Thymus (tissue), 14 donors: Measurements from ENCODE around the gene NUBP2. TPM values are rescaled to one million over a fixed set of nuclear protein-coding genes. Genes with fewer than 3 reads are reported as not detected.

Source experiments
- DNase-seq, 9 donors: peaks; one replicate each; pipeline ENCODE4 v3.0.0-alpha.2; 2013; ENCODE audit warnings: low spot score in 9 of 9, low read depth in 6 of 9, missing footprints in 1 of 9
- H3K27ac ChIP-seq, 2 donors: one replicate each; pipeline ENCODE4 v1.5.1; 2013; ENCODE audit warnings: control low read depth in 1 of 2, low read depth in 1 of 2, low read length in 1 of 2, mild to moderate bottlenecking in 1 of 2, moderate library complexity in 1 of 2
- H3K27me3 ChIP-seq, 2 donors: one replicate each; pipeline ENCODE4 v1.5.1; 2013; ENCODE audit warnings: low read length in 1 of 2; ENCODE audit not compliant: control insufficient read depth in 2 of 2, insufficient read depth in 1 of 2
- H3K36me3 ChIP-seq, 2 donors: one replicate each; pipeline ENCODE4 v1.5.1; 2013; ENCODE audit warnings: low read length in 1 of 2, mild to moderate bottlenecking in 1 of 2, moderate library complexity in 1 of 2; ENCODE audit not compliant: control insufficient read depth in 2 of 2, insufficient read depth in 2 of 2
- H3K4me1 ChIP-seq, 2 donors: one replicate each; pipeline ENCODE4 v1.5.1; 2013; ENCODE audit warnings: low read length in 2 of 2; ENCODE audit not compliant: control insufficient read depth in 2 of 2, insufficient read depth in 2 of 2
- H3K4me3 ChIP-seq, 2 donors: one replicate each; pipeline ENCODE4 v1.5.1; 2013; ENCODE audit warnings: low read length in 2 of 2, control low read depth in 1 of 2, mild to moderate bottlenecking in 1 of 2
- H3K9me3 ChIP-seq, 2 donors: one replicate each; pipeline ENCODE4 v1.5.1; 2013; ENCODE audit warnings: low read length in 1 of 2, mild to moderate bottlenecking in 1 of 2; ENCODE audit not compliant: control insufficient read depth in 2 of 2, insufficient read depth in 1 of 2
- WGBS: extraction: QIAGEN DNeasy Blood & Tissue Kit; methylation state at CpG from one replicate; pipeline ENCODE4 v1.1.7; 2013; 5-methylcytosine and 5-hydroxymethylcytosine counted together
- long read RNA-seq, 10 donors: transcript quantifications; one replicate each; lab custom pipeline, GENCODE V29; 2026
- polyA plus RNA-seq: library from polyadenylated mRNA; stranded (reverse); fragments of 200-250 nt; gene quantifications from one replicate; pipeline ENCODE4 v1.2.3, GENCODE V29; 2013
- total RNA-seq: library from RNA; stranded (reverse); fragments of 120-200 nt; gene quantifications from one replicate; pipeline ENCODE4 v1.2.4, GENCODE V29; 2013
- donor health status: healthy.

The NUBP2 gene
- total RNA-seq (73.9 TPM), polyA plus RNA-seq (80.6 TPM)
- long read RNA-seq, donor 1, partial matches to known transcripts = 0 of 1 reads
- long read RNA-seq, donor 1, other reads (novel, unspliced or antisense) = 0 of 1 reads
- long read RNA-seq, donor 2 = 0 reads
- long read RNA-seq, donor 3, transcript NUBP2-215 (6 exons, 1,173 nt) = minor isoform, 13 of 39 reads
- long read RNA-seq, donor 3, transcript NUBP2-201 (7 exons, 1,413 nt) = major isoform, 24 of 39 reads
- long read RNA-seq, donor 3, partial matches to known transcripts = 0 of 39 reads
- long read RNA-seq, donor 3, other reads (novel, unspliced or antisense) = 0 of 39 reads
- long read RNA-seq, donor 4, transcript NUBP2-201 (7 exons, 1,413 nt) = major isoform, 7 of 15 reads
- long read RNA-seq, donor 4, transcript NUBP2-215 (6 exons, 1,173 nt) = major isoform, 7 of 15 reads
- long read RNA-seq, donor 4, partial matches to known transcripts = 0 of 15 reads
- long read RNA-seq, donor 4, other reads (novel, unspliced or antisense) = 0 of 15 reads
- long read RNA-seq, donor 5, transcript NUBP2-201 (7 exons, 1,413 nt) = major isoform, 30 of 43 reads
- long read RNA-seq, donor 5, transcript NUBP2-215 (6 exons, 1,173 nt) = minor isoform, 8 of 43 reads
- long read RNA-seq, donor 5, partial matches to known transcripts = 0 of 43 reads
- long read RNA-seq, donor 5, other reads (novel, unspliced or antisense) = 0 of 43 reads
- long read RNA-seq, donor 6, transcript NUBP2-201 (7 exons, 1,413 nt) = major isoform, 18 of 35 reads
- long read RNA-seq, donor 6, transcript NUBP2-215 (6 exons, 1,173 nt) = minor isoform, 12 of 35 reads
- long read RNA-seq, donor 6, partial matches to known transcripts = 0 of 35 reads
- long read RNA-seq, donor 6, other reads (novel, unspliced or antisense) = 0 of 35 reads
- long read RNA-seq, donor 7, transcript NUBP2-215 (6 exons, 1,173 nt) = minor isoform, 7 of 23 reads
- long read RNA-seq, donor 7, transcript NUBP2-201 (7 exons, 1,413 nt) = major isoform, 14 of 23 reads
- long read RNA-seq, donor 7, partial matches to known transcripts = 0 of 23 reads
- long read RNA-seq, donor 7, other reads (novel, unspliced or antisense) = 0 of 23 reads
- long read RNA-seq, donor 8, transcript NUBP2-201 (7 exons, 1,413 nt) = major isoform, 7 of 17 reads
- long read RNA-seq, donor 8, transcript NUBP2-215 (6 exons, 1,173 nt) = minor isoform, 5 of 17 reads
- long read RNA-seq, donor 8, partial matches to known transcripts = 0 of 17 reads
- long read RNA-seq, donor 8, other reads (novel, unspliced or antisense) = 0 of 17 reads
- long read RNA-seq, donor 9, transcript NUBP2-201 (7 exons, 1,413 nt) = major isoform, 14 of 20 reads
- long read RNA-seq, donor 9, partial matches to known transcripts = 0 of 20 reads
- long read RNA-seq, donor 9, other reads (novel, unspliced or antisense) = 0 of 20 reads
- long read RNA-seq, donor 10, transcript NUBP2-215 (6 exons, 1,173 nt) = minor isoform, 9 of 40 reads
- long read RNA-seq, donor 10, transcript NUBP2-201 (7 exons, 1,413 nt) = major isoform, 31 of 40 reads
- long read RNA-seq, donor 10, partial matches to known transcripts = 0 of 40 reads
- long read RNA-seq, donor 10, other reads (novel, unspliced or antisense) = 0 of 40 reads

GRCh38 chr16:1782408-1783264 lies at the start of gene NUBP2, which contains the start of gene SPSB3:
NUBP2 (plus strand) TSS chr16:1782960; CDS start chr16:1783021, 61 bp downstream.
SPSB3 (minus strand) TSS chr16:1782571; CDS start chr16:1781483, 1,088 bp downstream.
- Histone ChIP-seq H3K4me3 (peak within 1 kb of the TSS; percentile 57 to 88), H3K27ac (peak within 1 kb of the TSS; percentile 55 to 87), H3K27me3 (no peaks in the 10 kb centered on the region), H3K9me3 (peaks cover 0 to 1% of the 10 kb centered on the region in 2 donors), H3K4me1 (peaks cover 14 to 19% of the 10 kb centered on the region in 2 donors), H3K36me3 (peaks cover 53 to 61% of the 10 kb centered on the region in 2 donors)
- whole genome bisulfite sequencing = under 1% methylated on average over 102 of the region's 102 CpGs
- peak; percentile 92 to 99 (median 99) for DNase-seq

- H3K4me3 ChIP-seq = no peak overlapping the region
- no peak overlapping the region for H3K27ac ChIP-seq
- H3K9me3 ChIP-seq = peaks cover 4 to 42% of the 10 kb centered on the region in 2 donors
- no peaks in the 10 kb centered on the region for H3K27me3 ChIP-seq
- H3K4me1 ChIP-seq = no peaks in the 10 kb centered on the region
- no peak for DNase-seq
- 98% methylated on average over 22 of the region's 22 CpGs for WGBS
- peaks cover 43 to 53% of the 10 kb centered on the region in 2 donors for H3K36me3 ChIP-seq
Measured at GRCh38 chr16:1734123-1734522, 48.6 kb upstream of the NUBP2 start.

- Histone ChIP-seq H3K4me1 (no peaks in the 10 kb centered on the region), H3K27ac (no peak overlapping the region), H3K36me3 (peaks cover 38 to 47% of the 10 kb centered on the region in 2 donors), H3K9me3 (peaks cover 6 to 49% of the 10 kb centered on the region in 2 donors), H3K27me3 (no peaks in the 10 kb centered on the region), H3K4me3 (no peak overlapping the region)
- DNase-seq = no peak
- 98% methylated on average over 22 of the region's 22 CpGs for WGBS
Measured at GRCh38 chr16:1734816-1735215, 47.9 kb upstream of the NUBP2 start.

GRCh38 chr16:1740234-1740633 lies 42.5 kb upstream of the NUBP2 start:
- Histone ChIP-seq H3K27ac (no peak overlapping the region), H3K27me3 (no peaks in the 10 kb centered on the region), H3K36me3 (peaks cover 25 to 40% of the 10 kb centered on the region in 2 donors), H3K4me3 (no peak overlapping the region), H3K4me1 (no peaks in the 10 kb centered on the region), H3K9me3 (peaks cover 4 to 42% of the 10 kb centered on the region in 2 donors)
- DNase-seq = no peak
- WGBS = 98% methylated on average over 33 of the region's 33 CpGs

- Histone ChIP-seq H3K4me1 (no peaks in the 10 kb centered on the region), H3K9me3 (peaks cover 3 to 35% of the 10 kb centered on the region in 2 donors), H3K4me3 (no peak overlapping the region), H3K36me3 (peaks cover 25 to 46% of the 10 kb centered on the region in 2 donors), H3K27ac (no peak overlapping the region), H3K27me3 (no peaks in the 10 kb centered on the region)
- 98% methylated on average over 30 of the region's 30 CpGs for WGBS
- no peak for DNase-seq
Measured at GRCh38 chr16:1740781-1741490, 41.8 kb upstream of the NUBP2 start.

GRCh38 chr16:1741553-1742165 lies 41.1 kb upstream of the NUBP2 start:
- H3K36me3 ChIP-seq = peaks cover 25 to 50% of the 10 kb centered on the region in 2 donors
- H3K4me1 ChIP-seq = no peaks in the 10 kb centered on the region
- no peak overlapping the region for H3K27ac ChIP-seq
- 97% methylated on average over 19 of the region's 19 CpGs for WGBS
- no peak for DNase-seq
- H3K4me3 ChIP-seq = no peak overlapping the region
- H3K9me3 ChIP-seq = peaks cover 3 to 30% of the 10 kb centered on the region in 2 donors
- no peaks in the 10 kb centered on the region for H3K27me3 ChIP-seq
